Measurements from ENCODE around the gene BOD1L1. TPM values are rescaled to one million over a fixed set of nuclear protein-coding genes. Genes with fewer than 3 reads are reported as not detected.

The BOD1L1 gene
- total RNA-seq, 2 donors from 2014 or later = 25.9 to 53.1 TPM

DNA sequence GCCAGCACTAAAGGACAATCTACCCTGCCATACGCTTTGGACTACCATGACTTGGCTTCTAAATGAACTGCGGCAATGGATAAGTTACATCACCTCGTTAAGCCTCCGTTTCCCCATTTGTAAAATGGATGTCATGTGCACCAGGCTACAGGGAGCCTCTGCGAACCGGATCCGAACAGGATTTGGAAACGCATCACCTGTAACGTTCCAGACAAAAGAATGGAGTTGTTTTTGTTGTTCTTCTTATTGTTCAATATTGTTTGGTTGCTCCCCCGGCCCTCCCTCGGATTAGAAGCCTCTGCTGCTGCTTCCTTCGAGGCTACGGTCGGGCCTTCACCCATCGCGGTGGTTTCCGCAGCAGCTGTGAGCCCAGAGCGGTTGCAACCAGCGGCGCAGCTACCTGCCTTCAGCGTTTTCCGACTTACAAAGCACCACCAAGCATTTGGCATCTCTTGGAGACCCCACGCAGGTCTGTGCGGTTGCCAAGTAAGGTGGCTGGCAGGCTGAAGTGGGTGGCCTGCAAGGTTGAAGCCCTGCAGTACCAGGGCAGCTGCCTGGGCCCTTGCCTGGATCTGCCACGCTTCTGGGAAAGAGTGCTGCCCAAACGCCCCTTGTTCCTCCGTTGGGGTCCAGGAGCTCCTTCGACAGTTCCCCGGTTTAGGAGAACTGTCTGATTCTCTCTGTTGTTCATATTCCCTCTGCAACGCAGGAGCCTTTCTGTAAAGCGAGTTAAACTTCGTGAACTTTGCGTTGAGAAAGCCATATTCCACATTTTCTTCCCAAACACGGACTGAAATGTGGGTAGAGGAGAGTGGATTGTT lies 90.3 kb downstream of the BOD1L1 start:
- TF ChIP-seq, protein P1, sequence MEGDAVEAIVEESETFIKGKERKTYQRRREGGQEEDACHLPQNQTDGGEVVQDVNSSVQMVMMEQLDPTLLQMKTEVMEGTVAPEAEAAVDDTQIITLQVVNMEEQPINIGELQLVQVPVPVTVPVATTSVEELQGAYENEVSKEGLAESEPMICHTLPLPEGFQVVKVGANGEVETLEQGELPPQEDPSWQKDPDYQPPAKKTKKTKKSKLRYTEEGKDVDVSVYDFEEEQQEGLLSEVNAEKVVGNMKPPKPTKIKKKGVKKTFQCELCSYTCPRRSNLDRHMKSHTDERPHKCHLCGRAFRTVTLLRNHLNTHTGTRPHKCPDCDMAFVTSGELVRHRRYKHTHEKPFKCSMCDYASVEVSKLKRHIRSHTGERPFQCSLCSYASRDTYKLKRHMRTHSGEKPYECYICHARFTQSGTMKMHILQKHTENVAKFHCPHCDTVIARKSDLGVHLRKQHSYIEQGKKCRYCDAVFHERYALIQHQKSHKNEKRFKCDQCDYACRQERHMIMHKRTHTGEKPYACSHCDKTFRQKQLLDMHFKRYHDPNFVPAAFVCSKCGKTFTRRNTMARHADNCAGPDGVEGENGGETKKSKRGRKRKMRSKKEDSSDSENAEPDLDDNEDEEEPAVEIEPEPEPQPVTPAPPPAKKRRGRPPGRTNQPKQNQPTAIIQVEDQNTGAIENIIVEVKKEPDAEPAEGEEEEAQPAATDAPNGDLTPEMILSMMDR (IDR thresholded peaks at IDR 0.05) = no peak
- Histone ChIP-seq H3K36me3 (no peaks in the 10 kb centered on the region), H3K9me3 (no peaks in the 10 kb centered on the region), H3K27me3 (replicated peaks; ENCODE audit: insufficient read depth) (peaks cover 27% of the 10 kb centered on the region), H3K4me1 (ENCODE audit: control insufficient read depth in 1 of 2, low read depth in 2 of 2) (peaks cover 9 to 12% of the 10 kb centered on the region in 2 donors), H3K27ac (no peak overlapping the region), H3K4me3 (no peak overlapping the region)
- DNase-seq (ENCODE audit: low spot score) = no peak
- no peak for ATAC-seq (ENCODE audit: insufficient number of reproducible peaks, low FRiP score, low read depth)

DNA sequence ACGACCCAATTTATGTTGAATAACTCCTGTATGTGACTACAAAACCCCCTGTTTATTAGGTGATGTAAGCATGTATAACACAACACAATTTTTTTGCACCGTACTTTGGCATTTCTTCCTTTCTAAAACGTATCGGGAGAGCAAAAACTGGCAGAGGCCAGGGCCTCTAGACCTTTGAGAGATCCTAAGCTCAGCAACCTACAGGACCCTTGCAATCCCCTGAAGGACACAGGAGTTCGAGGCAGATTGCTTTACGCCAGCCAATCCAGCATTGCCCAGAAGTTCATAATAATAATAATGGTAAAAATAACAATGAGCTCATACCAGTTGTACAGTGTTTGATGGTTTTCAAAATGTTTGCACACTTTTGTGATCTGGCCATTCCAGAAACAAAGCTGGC lies 90.9 kb downstream of the BOD1L1 start:
- TF ChIP-seq, protein P1 (IDR thresholded peaks at IDR 0.05) = no peak
- Histone ChIP-seq H3K4me1 (ENCODE audit: control insufficient read depth in 1 of 2, low read depth in 2 of 2) (peaks cover 3 to 9% of the 10 kb centered on the region in 2 donors), H3K9me3 (no peaks in the 10 kb centered on the region), H3K36me3 (no peaks in the 10 kb centered on the region), H3K27me3 (replicated peaks; ENCODE audit: insufficient read depth) (peaks cover 24% of the 10 kb centered on the region), H3K4me3 (no peak overlapping the region), H3K27ac (no peak overlapping the region)
- DNase-seq (ENCODE audit: low spot score) (no peak), ATAC-seq (ENCODE audit: insufficient number of reproducible peaks, low FRiP score, low read depth) (no peak)

DNA sequence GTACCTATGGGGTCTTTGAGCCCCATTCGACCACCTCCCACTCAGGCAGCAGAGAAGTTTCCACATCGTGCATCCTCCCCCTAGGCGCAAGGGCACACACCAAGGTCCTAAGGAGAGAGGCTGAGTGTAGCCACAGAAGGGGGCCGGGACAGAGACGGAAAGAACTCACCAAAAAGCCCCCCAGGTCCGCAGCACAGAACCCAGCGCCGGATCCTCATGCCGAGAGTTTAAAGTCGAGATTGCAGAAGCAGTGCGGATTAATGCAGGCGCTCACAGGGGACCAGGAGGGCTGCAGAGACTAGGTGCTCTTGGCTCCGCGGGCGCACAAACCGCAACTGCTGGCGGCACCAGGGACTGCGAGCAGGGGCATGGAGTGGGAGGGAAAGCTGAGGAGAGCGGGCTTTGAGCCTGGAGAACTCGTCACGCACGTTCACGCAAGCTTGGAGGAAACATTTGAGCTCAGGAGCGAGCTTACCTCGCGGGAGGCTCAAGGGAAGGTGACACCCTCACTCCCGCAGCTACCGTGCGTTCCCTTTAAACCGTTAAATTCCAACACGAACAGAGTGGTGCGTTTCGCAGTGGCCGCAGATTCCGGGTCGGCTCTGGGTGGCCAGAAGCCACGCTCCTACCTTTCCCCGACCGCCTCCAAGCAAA lies 91.7 kb downstream of the BOD1L1 start:
- no peaks in the 10 kb centered on the region for H3K9me3 ChIP-seq
- no peaks in the 10 kb centered on the region for H3K36me3 ChIP-seq
- no peak overlapping the region for H3K27ac ChIP-seq
- peaks cover 24% of the 10 kb centered on the region for H3K27me3 ChIP-seq (replicated peaks; ENCODE audit: insufficient read depth)
- DNase-seq (ENCODE audit: low spot score) (no peak), ATAC-seq (ENCODE audit: insufficient number of reproducible peaks, low FRiP score, low read depth) (no peak)
- TF ChIP-seq, protein P1 (IDR thresholded peaks at IDR 0.05) = no peak
- no peak overlapping the region for H3K4me3 ChIP-seq
- peaks cover 3 to 12% of the 10 kb centered on the region in 2 donors for H3K4me1 ChIP-seq (ENCODE audit: control insufficient read depth in 1 of 2, low read depth in 2 of 2)

DNA sequence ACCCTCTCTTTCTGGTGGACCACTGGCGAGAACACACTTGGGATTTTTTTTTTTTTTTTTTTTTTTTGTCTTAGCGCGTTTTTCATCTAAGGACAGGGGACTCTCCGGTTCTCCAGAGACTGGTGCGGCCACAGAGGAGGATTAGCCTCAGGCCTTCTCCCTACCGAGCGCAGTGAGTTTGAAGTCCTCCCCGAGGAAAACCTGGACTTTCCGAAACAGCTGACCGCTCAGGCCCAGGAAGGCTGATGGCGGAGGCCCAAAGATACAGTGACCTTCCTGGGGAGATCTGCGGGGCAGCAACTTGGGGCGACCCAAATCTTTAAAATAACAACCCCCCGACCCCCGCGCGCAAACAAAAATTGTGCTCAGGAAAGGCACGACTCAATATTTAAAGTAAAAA lies 92.4 kb downstream of the BOD1L1 start:
- no peaks in the 10 kb centered on the region for H3K36me3 ChIP-seq
- no peak overlapping the region for H3K27ac ChIP-seq
- DNase-seq (ENCODE audit: low spot score) = no peak
- no peak for ATAC-seq (ENCODE audit: insufficient number of reproducible peaks, low FRiP score, low read depth)
- peaks cover 29% of the 10 kb centered on the region for H3K27me3 ChIP-seq (replicated peaks; ENCODE audit: insufficient read depth)
- H3K4me3 ChIP-seq = no peak overlapping the region
- TF ChIP-seq, protein P1 (IDR thresholded peaks at IDR 0.05) = no peak
- H3K4me1 ChIP-seq (ENCODE audit: control insufficient read depth in 1 of 2, low read depth in 2 of 2) = peaks cover 3 to 12% of the 10 kb centered on the region in 2 donors
- H3K9me3 ChIP-seq = no peaks in the 10 kb centered on the region

DNA sequence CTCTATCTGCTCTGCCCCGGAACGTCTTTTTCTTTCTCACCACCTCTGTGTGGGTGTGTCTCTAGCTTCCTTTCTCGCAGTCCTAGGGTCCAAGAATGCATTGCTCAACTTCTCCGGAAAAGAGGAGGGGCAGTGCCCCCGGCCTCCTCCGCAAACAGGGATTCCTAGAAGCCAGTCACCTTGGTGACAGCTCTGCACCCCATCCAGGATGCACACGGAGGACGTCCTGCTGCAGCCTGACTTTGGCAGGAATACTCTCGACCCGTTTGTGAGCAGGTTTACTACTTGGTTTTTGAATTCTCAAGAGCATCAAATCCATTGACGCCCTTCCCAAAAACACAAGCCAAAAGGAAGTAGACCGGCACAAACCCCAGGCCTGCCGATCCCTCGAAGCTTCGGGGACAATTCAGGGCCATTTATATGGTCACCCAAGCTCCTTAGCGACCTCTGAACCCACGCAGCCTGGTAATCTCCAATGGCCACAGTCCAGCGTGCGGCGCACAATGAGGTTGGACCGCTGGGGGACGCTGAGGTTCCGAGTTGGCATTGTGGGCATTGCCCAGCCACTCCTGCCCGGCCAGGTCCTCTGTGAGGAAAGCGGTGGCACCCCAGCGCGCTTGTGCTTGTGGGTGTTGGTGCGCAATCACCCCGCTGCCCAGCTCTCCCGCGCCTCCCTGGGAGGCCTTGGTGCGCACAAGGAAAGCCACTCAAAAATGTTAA lies 93.0 kb downstream of the BOD1L1 start:
- peaks cover 24% of the 10 kb centered on the region for H3K27me3 ChIP-seq (replicated peaks; ENCODE audit: insufficient read depth)
- TF ChIP-seq, protein P1 (IDR thresholded peaks at IDR 0.05) = no peak
- H3K27ac ChIP-seq = no peak overlapping the region
- no peaks in the 10 kb centered on the region for H3K9me3 ChIP-seq
- DNase-seq (ENCODE audit: low spot score) (no peak), ATAC-seq (ENCODE audit: insufficient number of reproducible peaks, low FRiP score, low read depth) (no peak)
- H3K4me3 ChIP-seq = no peak overlapping the region
- H3K4me1 ChIP-seq (ENCODE audit: control insufficient read depth in 1 of 2, low read depth in 2 of 2) = peaks cover 3 to 9% of the 10 kb centered on the region in 2 donors
- H3K36me3 ChIP-seq = no peaks in the 10 kb centered on the region
